HG02763 (cell line): ENCODE data around the gene ZFYVE9.
"Not testable (repeated sequence)": the region's sequence is repeated elsewhere in the genome, so short reads cannot be mapped to it uniquely, and the experiment has no call there.

ENCODE experiments used
- ATAC-seq: cut with Tn5 transposase; IDR thresholded peaks from one replicate; pipeline ENCODE4 v1.9.1; 2021; ENCODE audit warnings: mild to moderate bottlenecking, moderate library complexity; ENCODE audit not compliant: unreplicated experiment

Gene ZFYVE9

DNA sequence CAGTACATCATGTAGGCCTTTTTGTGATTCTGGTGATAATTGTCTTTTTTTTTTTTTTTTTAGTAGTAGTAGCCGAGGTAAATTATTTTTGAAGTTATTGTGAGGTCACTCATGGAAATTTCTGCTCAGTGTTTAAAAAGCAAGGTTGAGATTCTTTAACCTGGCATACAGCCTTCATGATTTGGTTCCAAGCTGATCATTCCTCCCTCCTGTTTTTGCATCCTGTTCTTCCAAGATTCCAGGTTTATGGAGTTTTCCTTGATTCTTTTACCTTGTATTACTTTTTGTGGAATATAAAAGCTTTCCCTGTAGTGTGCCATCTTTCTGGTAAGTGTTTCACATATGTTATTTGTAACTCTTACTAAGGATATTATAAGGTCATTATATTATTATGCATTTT, 9.1 kb downstream of the ZFYVE9 start:
- ATAC-seq = no peak

DNA sequence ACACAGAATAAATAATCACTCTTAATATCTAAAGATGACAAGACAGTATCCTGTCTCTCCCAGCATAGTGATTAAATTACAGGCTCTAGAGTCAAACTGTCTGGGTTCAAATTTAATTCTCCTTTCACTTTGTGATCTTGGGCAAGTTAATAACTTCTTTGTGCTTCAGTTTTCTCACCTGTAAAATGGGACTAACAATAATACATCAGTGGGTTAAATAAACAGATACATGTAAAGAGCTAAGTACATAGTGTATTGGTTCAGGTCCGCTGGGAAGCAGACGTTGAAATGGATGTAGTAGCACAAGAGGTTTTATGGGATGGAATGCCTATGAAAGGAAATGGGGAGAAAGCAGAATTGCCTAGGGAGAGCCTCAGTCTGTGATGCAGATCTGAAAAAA, 10.7 kb downstream of the ZFYVE9 start:
- ATAC-seq = no peak

DNA sequence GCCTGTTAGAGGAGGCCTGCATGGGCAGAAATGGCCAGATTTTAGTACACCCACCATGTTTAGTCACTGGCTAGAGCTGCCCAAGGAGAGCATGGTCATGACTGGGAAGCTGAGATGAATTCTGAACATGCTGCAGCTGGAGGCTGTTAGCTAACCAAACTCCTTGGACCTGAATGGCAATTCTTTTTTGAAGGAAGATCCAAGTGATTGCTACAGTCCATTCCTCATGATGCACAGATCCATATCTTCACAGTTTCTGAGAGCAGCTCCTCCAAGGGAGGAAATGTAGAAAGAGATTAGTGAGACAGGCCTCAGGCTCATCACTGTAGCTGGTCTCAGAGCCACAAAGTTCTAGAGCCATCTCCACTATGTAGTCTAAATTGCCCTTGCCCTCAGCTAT, 11.1 kb downstream of the ZFYVE9 start:
- ATAC-seq = no peak

GRCh38 chr1:52153898-52154297, 12.0 kb downstream of the ZFYVE9 start:
- ATAC-seq = no peak

DNA sequence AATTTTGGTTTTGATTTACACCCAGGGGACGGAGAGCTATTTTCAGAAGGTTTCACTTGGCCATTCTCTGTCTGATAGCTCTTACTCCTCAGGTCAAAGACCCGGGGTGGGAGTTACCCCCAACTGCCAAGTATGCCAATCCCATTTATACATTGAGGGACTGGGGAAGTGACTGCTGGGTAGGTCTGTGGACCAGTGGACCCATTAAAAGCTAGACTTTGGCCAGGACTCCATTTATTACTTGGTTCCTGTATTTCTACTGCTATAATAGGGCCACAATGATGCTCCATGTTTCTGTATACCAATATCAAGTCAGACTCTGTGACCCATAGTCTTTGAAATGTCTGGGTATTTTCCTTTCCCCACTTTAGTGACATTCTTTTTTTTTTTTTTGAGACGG, 14.6 kb downstream of the ZFYVE9 start:
- ATAC-seq = no peak

DNA sequence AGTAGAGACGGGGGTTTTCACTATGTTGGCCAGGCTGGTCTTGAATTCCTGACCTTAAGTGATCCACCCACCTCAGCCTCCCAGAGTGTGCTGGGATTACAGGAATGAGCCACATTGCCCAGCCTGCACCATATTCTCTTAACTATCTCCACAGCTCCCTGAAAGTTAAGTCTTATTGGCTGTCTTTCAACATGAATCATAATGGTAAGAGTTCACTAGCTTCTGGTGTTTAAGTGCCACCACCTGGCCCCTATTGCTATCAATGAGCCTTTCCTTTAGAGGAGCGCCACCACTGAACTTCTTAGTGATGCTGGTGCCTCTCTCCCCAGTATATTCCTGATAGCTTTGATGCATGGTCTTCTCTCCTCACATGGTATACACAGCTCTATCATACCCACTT, 15.7 kb downstream of the ZFYVE9 start:
- ATAC-seq = no peak

- ATAC-seq = no peak
Observed at GRCh38 chr1:52158218-52158617, 16.3 kb downstream of the ZFYVE9 start.

- ATAC-seq = no peak
Observed at GRCh38 chr1:52159033-52159789, 17.3 kb downstream of the ZFYVE9 start.

GRCh38 chr1:52162947-52163346, 21.1 kb downstream of the ZFYVE9 start:
- no peak for ATAC-seq

DNA sequence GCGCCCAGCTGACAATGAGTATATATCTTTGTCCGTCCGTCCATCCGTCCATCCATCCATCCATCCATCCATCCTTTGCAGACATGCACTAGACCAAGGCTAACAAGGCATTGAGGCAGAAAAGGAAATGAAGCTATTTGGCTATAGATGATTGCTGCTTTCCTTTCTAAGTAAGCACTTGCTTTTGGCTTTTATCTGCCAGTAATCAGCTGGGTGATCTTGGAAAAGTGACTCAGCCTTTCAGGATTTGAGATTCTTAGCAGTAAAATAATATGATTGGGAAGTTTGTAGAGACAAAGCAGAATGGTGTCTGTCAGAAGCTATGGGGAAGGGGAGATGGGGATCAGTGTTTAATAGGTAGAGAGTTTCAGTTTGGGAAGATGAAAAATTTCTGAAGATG, 22.7 kb downstream of the ZFYVE9 start:
- ATAC-seq = no peak

DNA sequence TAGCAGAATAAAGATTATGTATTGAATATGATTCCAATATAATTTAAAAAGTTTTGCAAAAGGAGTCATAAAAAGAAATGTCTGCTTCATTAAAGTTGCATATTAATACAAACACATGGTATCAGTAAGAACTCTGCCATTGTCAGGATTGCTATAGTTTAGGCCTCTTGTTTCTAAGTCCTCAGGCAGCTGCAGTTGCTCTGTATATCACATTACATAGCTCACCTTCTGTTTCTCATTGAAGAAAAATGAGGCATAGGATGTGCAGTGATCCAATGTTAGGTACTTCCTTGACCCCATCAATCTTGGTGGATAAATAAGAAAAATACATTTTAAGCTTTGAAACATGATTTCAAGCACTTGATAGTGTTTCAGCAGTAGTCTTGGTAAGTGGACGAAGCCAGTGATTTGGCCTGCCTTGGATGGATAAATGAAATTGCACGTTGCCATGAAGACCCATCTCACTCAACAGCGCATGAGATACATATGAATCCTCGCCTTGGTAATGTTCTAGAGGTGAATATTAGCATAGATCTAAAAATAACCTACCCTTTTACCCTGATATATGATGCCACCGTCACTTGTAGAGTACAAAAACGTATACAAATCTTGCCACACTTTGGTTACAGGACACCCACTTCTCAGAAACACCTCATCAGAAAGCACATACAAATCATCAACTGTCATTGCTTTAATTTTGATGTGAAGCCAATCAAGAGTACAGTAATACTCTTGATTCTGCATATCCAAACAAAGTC, 25.3 kb downstream of the ZFYVE9 start:
- no peak for ATAC-seq

- ATAC-seq = no peak
Observed at GRCh38 chr1:52168373-52169080, 26.6 kb downstream of the ZFYVE9 start.

GRCh38 chr1:52171149-52171548, 29.3 kb downstream of the ZFYVE9 start:
- ATAC-seq = not testable (repeated sequence)

- no peak for ATAC-seq
Observed at GRCh38 chr1:52179073-52179472, 37.2 kb downstream of the ZFYVE9 start.

DNA sequence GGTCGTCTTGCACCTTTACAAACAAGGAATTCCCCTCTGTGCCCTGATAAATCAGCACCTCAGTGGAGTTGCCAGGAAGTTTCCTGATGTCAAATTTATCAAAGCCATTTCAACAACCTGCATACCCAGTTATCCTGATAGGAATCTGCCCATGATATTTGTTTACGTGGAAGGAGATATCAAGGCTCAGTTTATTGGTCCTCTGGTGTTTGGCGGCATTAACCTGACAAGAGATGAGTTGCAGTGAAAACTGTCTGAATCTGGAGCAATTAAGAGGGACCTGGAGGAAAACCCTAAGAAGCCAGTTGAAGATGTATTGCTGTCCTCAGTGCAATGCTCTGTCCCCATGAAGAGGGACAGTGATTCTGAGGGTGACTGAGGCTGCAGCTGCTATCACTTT, 38.3 kb downstream of the ZFYVE9 start:
- no peak for ATAC-seq

DNA sequence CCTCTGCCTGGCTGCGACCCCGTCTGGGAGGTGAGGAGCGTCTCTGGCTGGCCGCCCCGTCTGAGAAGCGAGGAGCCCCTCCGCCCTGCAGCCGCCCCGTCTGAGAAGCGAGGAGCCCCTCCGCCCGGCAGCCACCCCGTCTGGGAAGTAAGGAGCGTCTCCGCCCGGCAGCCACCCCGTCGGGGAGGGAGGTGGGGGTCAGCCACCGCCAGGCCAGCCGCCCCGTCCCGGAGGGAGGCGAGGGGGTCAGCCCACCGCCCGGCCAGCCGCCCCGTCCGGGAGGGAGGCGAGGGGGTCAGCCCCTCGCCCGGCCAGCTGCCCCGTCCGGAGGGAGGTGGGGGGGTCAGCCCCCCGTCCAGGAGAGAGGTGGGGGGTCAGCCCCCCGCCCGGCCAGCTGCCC, 39.9 kb downstream of the ZFYVE9 start:
- ATAC-seq = not testable (repeated sequence)

- not testable (repeated sequence) for ATAC-seq
Observed at GRCh38 chr1:52182328-52182727, 40.4 kb downstream of the ZFYVE9 start.

DNA sequence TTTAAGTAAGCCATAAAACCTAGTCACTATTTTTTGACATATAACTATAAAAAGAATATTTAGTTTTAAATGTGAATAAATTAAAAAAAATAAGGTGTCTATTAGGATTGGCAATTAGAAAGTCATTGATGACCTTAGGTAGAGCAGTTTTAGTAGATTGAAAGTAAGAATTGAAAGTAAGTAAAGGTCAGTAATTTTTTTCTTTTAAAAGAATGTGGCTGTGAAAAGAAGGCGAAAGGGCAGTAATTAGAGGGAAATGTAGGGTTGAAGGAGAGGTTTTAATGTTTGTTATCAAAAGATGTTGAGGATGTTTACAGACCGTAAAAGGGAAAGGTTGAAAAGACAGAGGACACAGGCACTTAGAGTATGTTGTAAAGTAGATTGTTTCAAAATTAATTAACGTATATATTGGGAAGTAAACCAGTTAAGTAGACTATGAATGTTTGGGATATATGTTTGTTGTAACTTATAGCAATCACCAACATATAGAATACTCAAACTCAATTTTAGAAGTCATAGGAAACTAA, 41.0 kb downstream of the ZFYVE9 start:
- ATAC-seq = no peak

DNA sequence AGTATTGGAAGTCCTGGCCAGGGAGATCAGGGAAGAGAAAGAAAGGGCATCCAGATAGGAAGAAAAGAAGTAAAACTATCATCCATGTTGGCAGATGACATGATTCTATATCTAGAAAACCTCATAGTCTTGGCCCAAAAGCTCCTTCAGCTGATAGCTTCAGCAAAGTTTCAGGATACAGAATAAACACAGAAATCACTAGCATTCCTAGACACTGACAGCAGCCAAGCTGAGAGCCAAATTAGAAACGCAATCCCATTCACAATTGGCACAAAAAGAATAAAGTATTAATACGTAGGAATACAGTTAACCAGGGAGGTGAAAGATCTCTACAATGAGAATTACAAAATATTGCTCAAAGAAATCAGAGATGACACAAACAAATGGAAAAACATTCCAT, 44.6 kb downstream of the ZFYVE9 start:
- ATAC-seq = no peak

- ATAC-seq = no peak
Observed at GRCh38 chr1:52189898-52190480, 48.1 kb downstream of the ZFYVE9 start.
